HepG2 (cell line): ENCODE measurements around the gene IPPK. TPM values are rescaled to one million over a fixed set of nuclear protein-coding genes. Genes with fewer than 3 reads are reported as not detected.
A peak's percentile ranks its signal among the peaks of the same experiment; 100 is the strongest.

Source experiments
- ARID5B ChIP-seq: IDR thresholded peaks from 2 replicates; pipeline ENCODE4 v1.4.0; 2020; ENCODE audit warnings: mild to moderate bottlenecking, missing genetic modification reagents
- FOXP4 ChIP-seq: sonication (generic); formaldehyde crosslinking; IDR thresholded peaks from 2 replicates; pipeline ENCODE4 v1.4.0; 2020; ENCODE audit warnings: missing genetic modification reagents
- HMGXB4 ChIP-seq, 2 experiments: sonication (generic) in 1 of 2; formaldehyde crosslinking in 1 of 2; IDR thresholded peaks; 2 replicates each; pipeline versions ENCODE4 v1.4.0 to v1.6.1; 2018 to 2020; ENCODE audit warnings: missing genetic modification reagents in 2 of 2, borderline replicate concordance in 1 of 2, low read depth in 1 of 2, mild to moderate bottlenecking in 1 of 2, missing biosample characterization in 1 of 2
- NR2F1 ChIP-seq, 2 experiments: fragments of 450-650 bp in 1 of 2; formaldehyde crosslinking in 1 of 2; IDR thresholded peaks; 2 replicates each; pipeline versions ENCODE4 v1.5.0 to v1.6.1; 2016 to 2020; ENCODE audit warnings: mild to moderate bottlenecking in 1 of 2, missing compliant biosample characterization in 1 of 2, missing genetic modification reagents in 1 of 2, moderate library complexity in 1 of 2
- RXRB ChIP-seq: IDR thresholded peaks from 2 replicates; pipeline ENCODE4 v1.6.1; 2016; ENCODE audit warnings: borderline replicate concordance, missing genetic modification reagents, missing compliant biosample characterization
- SETDB1 ChIP-seq: sonication (generic); formaldehyde crosslinking; IDR thresholded peaks from 2 replicates; pipeline ENCODE4 v1.5.1; 2020; ENCODE audit warnings: missing genetic modification reagents, mild to moderate bottlenecking, borderline replicate concordance
- STAG1 ChIP-seq: sonication (generic); formaldehyde crosslinking; IDR thresholded peaks from 2 replicates; pipeline ENCODE4 v1.4.0; 2020; ENCODE audit warnings: missing genetic modification reagents
- SYNCRIP ChIP-seq: fragments of 200-400 bp; formaldehyde crosslinking; IDR thresholded peaks from 2 replicates; pipeline ENCODE4 v1.6.1; 2018; ENCODE audit warnings: mild to moderate bottlenecking, low read depth, low read length; ENCODE audit not compliant: insufficient read depth
- TEAD3 ChIP-seq: optimal IDR thresholded peaks from 2 replicates; pipeline ENCODE3; 2016; ENCODE audit warnings: borderline replicate concordance
- ZBTB46 ChIP-seq: sonication (generic); formaldehyde crosslinking; IDR thresholded peaks from 2 replicates; pipeline ENCODE4 v1.4.0; 2020; ENCODE audit warnings: mild to moderate bottlenecking, missing genetic modification reagents, borderline replicate concordance
- ZFP91 ChIP-seq: sonication (generic); formaldehyde crosslinking; IDR thresholded peaks from 2 replicates; pipeline ENCODE4 v1.9.0; 2022; ENCODE audit warnings: missing genetic modification reagents, mild to moderate bottlenecking, borderline replicate concordance
- ZNF572 ChIP-seq: sonication (generic); formaldehyde crosslinking; IDR thresholded peaks from 2 replicates; pipeline ENCODE4 v1.5.1; 2020; ENCODE audit warnings: mild to moderate bottlenecking, missing genetic modification reagents
- ZNF670 ChIP-seq: sonication (generic); formaldehyde crosslinking; IDR thresholded peaks from 2 replicates; pipeline ENCODE4 v1.8.0; 2022; ENCODE audit warnings: mild to moderate bottlenecking, missing genetic modification reagents, borderline replicate concordance
- polyA plus RNA-seq, 8 experiments: library from polyadenylated mRNA; depleted of rRNA in 3 of 8; stranded (reverse) in 7 of 8; unstranded in 1 of 8; fragments of >200 nt; fragmentation: Illumina TruSeq in 4 of 8; extraction: Trizol in 4 of 8; gene quantifications; 2 replicates each; pipeline versions ENCODE4 v1.2.1 to v1.2.3, GENCODE V29; 2011 to 2016; ENCODE audit warnings: low read depth in 4 of 8, missing spikeins in 1 of 8, mixed read lengths in 1 of 8; ENCODE audit not compliant: insufficient read depth in 1 of 8
- total RNA-seq, 5 experiments: library from RNA; depleted of rRNA; stranded (reverse); fragments of >200 nt; fragmentation: Illumina TruSeq; extraction: Trizol; gene quantifications; 2 replicates each; pipeline ENCODE4 v1.2.3, GENCODE V29; 2016; ENCODE audit warnings: low read depth in 1 of 5

IPPK gene
- total and polyA plus RNA-seq, 2 of the 13 experiments (the other 11 are each of a cell fraction or from before 2014, with no cell fraction given), result 9.9 to 14.1 TPM

GRCh38 chr9:92634712-92635605 is 35.0 kb downstream of the IPPK start (continued):
- TF ChIP-seq ZFP91 (CRISPR knock-in tag) (peak; percentile 57; the same call in 1 of the 2 replicates), ARID5B (CRISPR knock-in tag) (no peak), ZBTB46 (CRISPR knock-in tag) (no peak), STAG1 (CRISPR knock-in tag) (peak; percentile 99), TEAD3 (CRISPR knock-in tag) (peak; percentile 46), ZNF670 (CRISPR knock-in tag) (no peak), SETDB1 (no peak), HMGXB4 (CRISPR knock-in tag; IDR thresholded peaks at IDR 0.05; ENCODE audit: borderline replicate concordance in 1 of 2, low read depth in 1 of 2) (peak; percentile 57 to 61; a peak in 2 of 4 replicates), RXRB (no peak), FOXP4 (CRISPR knock-in tag) (no peak), NR2F1 (CRISPR knock-in tag; IDR thresholded peaks at IDR 0.05) (no peak), SYNCRIP (no peak), ZNF572 (CRISPR knock-in tag) (0 out of 2 replicates have a peak, but pooled peaks have one; percentile 41)
